Muscle layer of colon (tissue), 2 donors: ENCODE measurements around the gene PAWR.
"Not testable (repeated sequence)": the region's sequence is repeated elsewhere in the genome, so short reads cannot be mapped to it uniquely, and the experiment has no call there.

Experiments
- H3K27ac ChIP-seq: one replicate; pipeline ENCODE4 v1.7.0; 2013; ENCODE audit warnings: low read depth, mild to moderate bottlenecking, low read length, moderate library complexity
- H3K27me3 ChIP-seq, 2 donors: one replicate each; pipeline ENCODE4 v1.7.0; 2013; ENCODE audit warnings: low read length in 2 of 2, mild to moderate bottlenecking in 2 of 2; ENCODE audit not compliant: insufficient read depth in 2 of 2, control insufficient read depth in 1 of 2
- H3K36me3 ChIP-seq: one replicate; pipeline ENCODE4 v1.7.0; 2013; ENCODE audit warnings: mild to moderate bottlenecking, low read length; ENCODE audit not compliant: insufficient read depth
- H3K4me1 ChIP-seq: one replicate; pipeline ENCODE4 v1.7.0; 2013; ENCODE audit warnings: mild to moderate bottlenecking, low read length; ENCODE audit not compliant: insufficient read depth
- H3K4me3 ChIP-seq, 2 donors: one replicate each; pipeline ENCODE4 v1.7.0; 2013; ENCODE audit warnings: low read length in 2 of 2, low read depth in 1 of 2, mild to moderate bottlenecking in 1 of 2, moderate library complexity in 1 of 2
- H3K9ac ChIP-seq: one replicate; pipeline ENCODE4 v1.7.0; 2013; ENCODE audit warnings: low read length
- H3K9me3 ChIP-seq: one replicate; pipeline ENCODE4 v1.7.0; 2013; ENCODE audit warnings: mild to moderate bottlenecking, low read length
- donor health status: abdominal sarcoma.
- donor health status: Adenocarcinoma of cecum.

The PAWR gene

DNA sequence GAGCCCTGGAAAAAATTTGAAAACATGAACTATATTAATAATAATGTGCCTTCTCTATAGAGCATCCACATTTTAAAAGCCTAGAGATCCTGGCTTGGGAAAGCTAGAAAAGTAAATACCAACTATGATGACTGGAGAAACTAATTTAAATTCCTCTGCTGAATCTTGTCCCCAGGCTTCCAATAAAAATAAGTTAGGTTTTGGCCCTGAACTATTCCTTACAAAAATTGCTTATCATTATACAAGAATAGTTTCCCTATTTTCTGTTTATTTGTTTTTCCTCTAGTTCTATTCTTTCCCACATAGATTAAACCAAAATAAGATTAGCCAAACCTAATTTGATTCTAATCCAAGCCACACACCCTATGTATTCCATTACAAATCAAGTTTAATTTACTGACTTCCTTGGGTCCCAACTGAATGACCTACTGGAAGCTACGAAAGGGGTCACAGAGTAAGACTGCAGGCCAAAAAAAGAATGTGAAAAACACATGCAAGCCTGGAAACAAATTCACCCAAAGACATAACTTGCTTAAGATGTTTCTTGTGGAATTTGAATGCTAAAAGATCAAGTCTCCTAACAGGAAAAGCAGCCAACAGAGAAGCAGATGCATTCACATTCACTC is 133.0 kb downstream of the PAWR start:
- Histone ChIP-seq H3K27me3 (no peaks in the 10 kb centered on the region), H3K4me3 (no peak overlapping the region), H3K4me1 (no peaks in the 10 kb centered on the region), H3K9me3 (no peaks in the 10 kb centered on the region), H3K36me3 (no peaks in the 10 kb centered on the region), H3K9ac (no peak overlapping the region), H3K27ac (no peak overlapping the region)

DNA sequence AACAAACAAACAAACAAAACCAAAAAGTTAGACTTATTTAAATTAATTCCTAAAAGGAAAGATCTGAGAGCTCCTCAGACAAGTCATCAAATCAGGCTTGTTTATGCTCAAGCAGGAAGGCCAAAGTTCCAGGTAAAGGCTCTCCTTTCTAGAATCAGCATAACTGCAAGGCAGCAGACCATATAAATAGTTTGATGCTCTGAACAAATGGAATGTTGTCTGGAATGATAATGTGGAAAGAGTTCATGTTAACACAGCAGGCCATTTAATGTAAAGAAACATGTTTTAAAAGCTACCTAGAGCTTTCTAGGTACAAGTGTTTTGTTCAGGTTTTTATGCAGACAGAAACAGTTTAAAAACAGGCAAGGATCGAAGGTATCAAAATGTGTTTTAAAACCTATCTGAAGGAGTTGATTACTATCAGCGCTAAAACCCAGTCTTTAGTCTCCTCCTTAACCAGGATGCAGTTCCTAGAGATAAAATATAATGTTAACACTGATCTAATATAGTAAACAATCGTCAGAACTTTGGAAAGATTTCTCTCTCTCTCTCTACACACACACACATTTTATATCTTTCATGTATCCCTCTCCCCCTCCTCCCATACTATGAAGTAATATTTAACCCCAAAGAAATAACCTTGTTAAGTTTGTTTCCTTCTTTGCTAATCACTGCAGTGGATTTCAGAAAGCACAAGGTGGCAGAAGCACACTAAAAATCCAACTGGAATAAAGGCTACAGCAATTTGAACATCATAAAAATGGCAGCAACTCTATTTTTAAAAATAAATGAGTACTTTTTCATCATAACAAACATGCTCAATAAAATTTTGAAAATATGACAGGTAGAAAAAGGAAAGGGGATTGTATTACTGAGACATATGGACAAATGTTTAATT is 135.5 kb downstream of the PAWR start:
- H3K9me3 ChIP-seq, result no peaks in the 10 kb centered on the region
- no peak overlapping the region for H3K4me3 ChIP-seq
- no peak overlapping the region for H3K9ac ChIP-seq
- no peak overlapping the region for H3K27ac ChIP-seq
- H3K36me3 ChIP-seq, result no peaks in the 10 kb centered on the region
- H3K4me1 ChIP-seq, result peaks cover 4% of the 10 kb centered on the region
- no peaks in the 10 kb centered on the region for H3K27me3 ChIP-seq

DNA sequence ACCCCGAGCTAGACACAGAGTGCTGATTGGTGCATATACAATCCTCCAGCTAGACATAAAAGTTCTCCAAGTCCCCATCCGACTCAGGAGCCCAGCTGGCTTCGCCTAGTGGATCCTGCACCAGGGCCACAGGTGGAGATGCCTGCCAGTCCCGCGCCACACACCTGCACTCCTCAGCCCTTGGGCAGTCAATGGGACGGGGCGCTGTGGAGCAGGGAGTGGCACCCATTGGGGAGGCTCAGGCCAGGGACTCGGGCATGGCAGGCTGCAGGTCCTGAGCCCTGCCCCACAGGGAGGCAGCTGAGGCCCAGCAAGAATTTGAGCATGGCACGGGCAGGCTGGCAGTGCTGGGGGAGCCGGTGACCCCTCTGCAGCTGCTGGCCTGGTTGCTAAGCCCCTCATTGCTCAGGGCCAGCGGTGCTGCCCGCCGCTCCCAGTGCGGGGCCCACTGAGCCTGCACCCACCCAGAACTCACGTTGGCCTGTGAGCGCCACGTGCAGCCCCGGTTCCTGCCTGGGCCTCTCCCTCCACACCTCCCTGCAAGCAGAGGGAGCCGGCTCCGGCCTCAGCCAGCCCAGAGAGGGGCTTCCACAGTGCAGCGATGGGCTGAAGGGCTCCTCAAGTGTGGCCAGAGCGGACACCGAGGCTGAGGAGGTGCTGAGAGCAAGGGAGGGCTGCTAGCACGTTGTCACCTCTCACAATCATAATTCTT is 136.7 kb downstream of the PAWR start:
- no peaks in the 10 kb centered on the region for H3K36me3 ChIP-seq
- H3K27ac ChIP-seq, result no peak overlapping the region
- H3K27me3 ChIP-seq, result no peaks in the 10 kb centered on the region
- peaks cover 4% of the 10 kb centered on the region for H3K4me1 ChIP-seq
- H3K9ac ChIP-seq, result no peak overlapping the region
- H3K9me3 ChIP-seq, result no peaks in the 10 kb centered on the region
- no peak overlapping the region for H3K4me3 ChIP-seq

DNA sequence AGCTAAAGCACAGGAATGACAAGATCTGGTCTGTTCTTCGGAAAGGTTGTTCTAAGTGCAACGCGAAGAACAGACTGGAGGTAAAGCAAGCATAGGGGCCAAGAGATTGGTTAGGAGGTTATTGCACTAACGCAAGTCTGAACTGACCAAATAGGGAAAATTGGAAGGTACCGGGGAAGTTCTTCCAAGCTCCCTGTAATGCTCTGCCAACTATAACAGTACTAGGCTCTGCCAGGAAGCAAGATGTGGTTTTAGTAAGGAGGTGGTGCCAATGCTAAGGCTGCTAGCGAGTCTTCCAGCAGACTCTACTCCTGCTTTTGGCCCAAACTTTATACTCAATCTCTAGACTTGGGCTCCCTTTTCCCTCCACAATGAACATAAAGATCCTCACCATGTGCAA is 138.6 kb downstream of the PAWR start:
- Histone ChIP-seq H3K36me3 (no peaks in the 10 kb centered on the region), H3K27me3 (no peaks in the 10 kb centered on the region), H3K4me1 (peaks cover 4% of the 10 kb centered on the region), H3K9me3 (no peaks in the 10 kb centered on the region), H3K9ac (no peak overlapping the region), H3K27ac (no peak overlapping the region), H3K4me3 (no peak overlapping the region)

DNA sequence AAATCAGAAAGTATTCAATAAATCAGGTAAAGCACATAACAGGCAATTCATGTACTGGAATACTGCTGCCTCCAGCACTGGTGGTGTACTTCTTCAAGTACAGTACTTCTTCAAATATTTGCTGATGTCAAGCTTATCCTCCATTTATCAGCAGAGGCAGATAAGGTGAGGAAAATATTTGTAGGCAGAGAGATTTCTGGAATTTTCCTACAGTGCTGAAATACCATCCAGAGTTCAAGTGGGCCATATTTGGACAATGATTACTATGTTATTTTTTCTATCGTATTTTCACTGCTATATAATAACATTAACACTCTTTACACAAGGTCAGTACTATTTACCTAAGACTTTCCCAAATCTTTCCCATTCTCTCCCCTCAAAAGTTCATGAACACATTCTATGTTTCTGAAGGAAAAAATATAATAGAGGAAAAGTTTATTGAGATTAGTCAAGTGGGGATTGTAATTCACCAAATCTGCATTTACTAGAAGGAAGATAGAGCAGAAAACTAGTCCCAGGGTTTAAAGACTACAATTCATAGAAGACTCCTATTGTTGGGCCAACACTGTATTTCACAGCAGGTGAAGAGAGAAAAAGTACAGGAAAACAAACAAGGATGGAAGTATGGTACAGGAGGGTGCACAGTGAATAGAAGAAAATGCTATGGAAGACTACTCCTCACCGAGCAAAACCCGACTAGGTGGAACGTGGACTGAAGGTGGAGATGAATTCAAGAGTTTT is 141.1 kb downstream of the PAWR start:
- no peak overlapping the region for H3K27ac ChIP-seq
- no peaks in the 10 kb centered on the region for H3K9me3 ChIP-seq
- no peak overlapping the region for H3K4me3 ChIP-seq
- no peaks in the 10 kb centered on the region for H3K27me3 ChIP-seq
- no peaks in the 10 kb centered on the region for H3K36me3 ChIP-seq
- no peak overlapping the region for H3K9ac ChIP-seq
- H3K4me1 ChIP-seq, result peaks cover 4% of the 10 kb centered on the region

DNA sequence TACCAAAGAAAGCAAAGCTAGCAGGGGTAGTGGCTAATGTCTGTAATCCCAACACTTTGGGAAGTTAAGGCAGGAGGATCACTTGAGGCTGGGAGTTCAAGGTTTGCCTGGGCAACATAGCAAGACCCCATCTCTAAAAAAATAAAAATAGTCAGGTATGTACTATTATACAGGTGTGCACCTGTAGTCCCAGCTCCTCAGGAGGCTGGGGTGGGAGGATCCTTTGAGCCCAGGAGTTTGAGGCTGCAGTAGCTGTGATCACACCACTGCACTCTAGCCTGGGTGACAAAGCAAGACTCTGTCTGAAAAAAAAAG is 142.2 kb downstream of the PAWR start:
- H3K27ac ChIP-seq, result no peak overlapping the region
- H3K27me3 ChIP-seq, result no peaks in the 10 kb centered on the region
- no peak overlapping the region for H3K9ac ChIP-seq
- peaks cover 4% of the 10 kb centered on the region for H3K4me1 ChIP-seq
- no peaks in the 10 kb centered on the region for H3K36me3 ChIP-seq
- H3K4me3 ChIP-seq, result no peak overlapping the region
- H3K9me3 ChIP-seq, result no peaks in the 10 kb centered on the region

DNA sequence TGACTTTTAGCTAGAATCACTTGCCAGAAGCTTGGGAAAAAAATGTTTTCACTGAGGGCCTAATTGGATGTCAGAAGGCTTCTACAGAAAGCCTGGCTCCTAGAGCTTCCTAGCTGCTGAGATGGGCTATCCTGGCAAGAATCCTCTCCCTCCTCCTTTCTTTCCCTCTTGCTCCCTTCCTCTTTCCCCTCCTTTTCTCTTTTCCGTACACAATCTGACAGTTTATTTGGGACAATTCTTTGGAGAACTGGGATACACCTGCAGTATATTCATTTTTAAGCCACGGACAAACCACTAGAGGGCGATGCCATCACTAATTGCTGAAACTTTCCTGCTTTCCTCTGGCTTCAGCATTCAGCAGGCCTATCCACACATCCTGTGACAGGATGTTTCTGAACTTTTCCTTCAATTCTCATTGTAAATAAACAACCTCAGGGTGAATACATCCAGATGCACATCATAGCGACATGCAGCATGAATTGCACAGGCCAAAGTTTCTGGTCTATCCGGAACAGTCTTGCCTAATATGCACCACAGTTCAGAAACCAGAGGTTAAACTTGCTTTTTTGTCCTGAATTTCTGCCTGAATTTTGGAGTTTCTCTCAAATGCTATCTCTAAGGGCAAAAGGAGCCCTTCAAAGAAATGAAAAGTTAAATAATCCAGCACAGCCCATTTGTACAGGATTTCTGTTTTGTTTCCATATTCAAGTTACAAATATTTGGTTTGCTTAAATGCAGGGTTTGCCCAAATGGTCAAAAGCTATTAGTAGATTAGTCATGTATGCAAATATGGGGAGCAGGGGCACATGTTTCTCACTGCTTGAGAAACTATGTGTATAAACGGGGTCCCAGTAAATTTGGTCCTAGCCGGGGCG is 142.8 kb downstream of the PAWR start:
- no peak overlapping the region for H3K9ac ChIP-seq
- H3K9me3 ChIP-seq, result no peaks in the 10 kb centered on the region
- H3K27ac ChIP-seq, result no peak overlapping the region
- no peak overlapping the region for H3K4me3 ChIP-seq
- no peaks in the 10 kb centered on the region for H3K36me3 ChIP-seq
- H3K4me1 ChIP-seq, result peaks cover 4% of the 10 kb centered on the region
- no peaks in the 10 kb centered on the region for H3K27me3 ChIP-seq

DNA sequence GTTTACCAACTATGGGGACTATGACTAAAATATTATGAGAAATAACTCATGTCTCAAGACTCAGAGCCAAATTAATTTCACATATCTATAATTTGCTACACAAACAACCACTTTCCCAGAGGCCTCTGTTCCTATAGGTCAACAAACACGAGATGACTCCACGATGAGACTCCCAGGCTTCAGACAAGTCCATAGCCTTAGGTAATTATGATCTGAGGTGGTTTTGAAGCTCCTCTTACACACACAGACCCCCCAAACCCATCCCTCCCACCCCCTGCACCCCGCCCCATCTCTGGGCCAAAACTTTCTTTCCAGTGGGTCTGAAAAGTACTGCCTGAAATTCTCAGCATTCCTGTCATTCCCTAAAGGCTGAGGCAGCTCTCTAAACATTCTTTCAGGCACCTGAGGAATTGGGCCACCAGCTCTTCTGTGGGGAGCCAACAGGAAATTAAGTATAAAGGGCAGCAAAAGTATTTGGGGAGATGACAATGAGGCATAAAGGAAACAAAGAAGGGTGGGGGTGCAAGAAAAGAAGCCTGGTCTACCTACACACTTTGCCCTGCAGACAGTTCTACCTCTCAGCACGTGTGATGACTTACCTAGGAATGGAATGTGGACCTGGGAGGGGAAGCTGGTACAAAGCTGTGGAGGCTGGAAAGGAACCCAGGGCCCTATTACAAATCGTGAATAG is 143.6 kb downstream of the PAWR start:
- Histone ChIP-seq H3K36me3 (no peaks in the 10 kb centered on the region), H3K4me3 (no peak overlapping the region), H3K4me1 (no peaks in the 10 kb centered on the region), H3K9me3 (no peaks in the 10 kb centered on the region), H3K27me3 (no peaks in the 10 kb centered on the region), H3K27ac (no peak overlapping the region), H3K9ac (no peak overlapping the region)

DNA sequence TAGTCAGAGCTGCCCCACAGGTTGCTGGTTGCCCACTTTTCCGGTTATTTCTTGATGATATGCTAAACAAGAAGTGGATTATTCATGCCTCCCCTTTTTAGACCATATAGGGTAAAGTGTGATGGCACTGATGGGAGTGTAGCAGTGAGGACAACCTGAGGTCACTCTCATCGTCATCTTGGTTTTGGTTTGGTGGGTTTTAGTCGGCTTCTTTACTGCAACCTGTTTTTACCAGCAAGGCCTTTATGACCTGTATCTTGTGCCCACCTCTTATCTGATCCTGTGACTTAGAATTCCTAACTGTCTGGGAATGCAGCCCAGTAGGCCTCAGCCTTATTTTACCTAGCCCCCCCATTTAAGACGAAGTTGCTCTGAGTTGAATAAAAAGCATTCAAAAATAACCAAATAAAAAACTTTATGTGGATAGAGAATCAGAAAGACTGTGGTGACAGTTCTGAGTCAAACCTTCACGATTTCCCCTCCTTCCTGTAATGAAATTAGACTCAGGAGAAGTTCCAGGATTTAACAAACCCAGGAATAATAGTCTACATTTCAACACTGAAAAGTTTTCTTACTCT is 144.2 kb downstream of the PAWR start:
- H3K27ac ChIP-seq, result no peak overlapping the region

DNA sequence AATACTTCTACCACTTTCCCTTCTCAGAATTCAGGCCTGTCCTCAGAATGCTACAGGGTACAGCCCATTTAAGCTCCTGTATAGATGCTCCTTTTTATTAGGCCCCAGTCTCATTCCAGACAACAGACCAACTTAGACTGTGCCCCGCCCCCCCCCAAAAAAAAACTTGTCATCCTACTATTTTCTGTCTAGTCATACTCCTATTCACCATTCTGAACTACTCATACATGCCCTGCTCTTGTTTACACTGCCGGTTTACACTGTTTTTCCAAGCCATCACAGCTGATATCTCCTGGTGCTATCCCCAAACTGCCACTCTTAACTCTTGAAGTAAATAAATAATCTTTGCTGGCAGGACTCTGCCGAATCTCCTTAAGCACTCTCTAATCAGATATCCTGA is 146.3 kb downstream of the PAWR start:
- not testable (repeated sequence) for H3K4me1 ChIP-seq, H3K36me3 ChIP-seq, H3K27ac ChIP-seq, H3K4me3 ChIP-seq, H3K27me3 ChIP-seq, H3K9ac ChIP-seq, H3K9me3 ChIP-seq

More for the DNA sequence above, 144.2 kb downstream of the PAWR start:
- Histone ChIP-seq H3K9ac (no peak overlapping the region), H3K36me3 (no peaks in the 10 kb centered on the region), H3K4me3 (no peak overlapping the region), H3K27me3 (no peaks in the 10 kb centered on the region), H3K4me1 (no peaks in the 10 kb centered on the region), H3K9me3 (no peaks in the 10 kb centered on the region)
